Gastroesophageal sphincter (tissue), 4 donors: Measurements from ENCODE around the gene SLC9A2. TPM values are rescaled to one million over a fixed set of nuclear protein-coding genes. Genes with fewer than 3 reads are reported as not detected.

Experiments used
- ATAC-seq: fragments of 150-250 bp; one replicate; pipeline ENCODE4 v1.9.1; 2016; ENCODE audit warnings: mild to moderate bottlenecking, moderate library complexity
- H3K27ac ChIP-seq, 4 donors: fragments of 200-600 bp; sonication (generic) in 3 of 4; 1 replicate in 3 of 4; 2 replicates in 1 of 4; pipeline ENCODE4 v1.5.1; 2016 to 2019
- H3K27me3 ChIP-seq: fragments of 200-600 bp; sonication (generic); one replicate; pipeline ENCODE4 v1.5.1; 2019
- H3K36me3 ChIP-seq, 2 donors: fragments of 200-600 bp; sonication (generic); one replicate each; pipeline ENCODE4 v1.5.1; 2019; ENCODE audit warnings: control low read depth in 1 of 2
- H3K4me1 ChIP-seq, 3 donors: fragments of 200-600 bp; sonication (generic); 1 replicate in 2 of 3; 2 replicates in 1 of 3; pipeline ENCODE4 v1.5.1; 2016 to 2019; ENCODE audit warnings: control low read depth in 2 of 3
- H3K4me3 ChIP-seq, 2 donors: fragments of 200-600 bp; sonication (generic); one replicate each; pipeline ENCODE4 v1.5.1; 2019; ENCODE audit warnings: mild to moderate bottlenecking in 1 of 2, moderate library complexity in 1 of 2
- H3K9me3 ChIP-seq, 3 donors: fragments of 200-600 bp; sonication (generic); one replicate each; pipeline ENCODE4 v1.5.1; 2017 to 2019; ENCODE audit warnings: control low read depth in 2 of 3
- CTCF ChIP-seq, 4 experiments: fragments of 200-600 bp in 2 of 4; fragments of 450-650 bp in 2 of 4; sonication (generic) in 1 of 4; IDR thresholded peaks; one replicate each; pipeline ENCODE4 v1.5.1; 2017 to 2019; ENCODE audit warnings: antibody characterized with exemption in 4 of 4, mild to moderate bottlenecking in 2 of 4, moderate library complexity in 2 of 4
- EP300 ChIP-seq: sonication (generic); formaldehyde crosslinking; IDR thresholded peaks from one replicate; pipeline ENCODE4 v1.6.1; 2017; ENCODE audit warnings: antibody characterized with exemption, mild to moderate bottlenecking
- POLR2A ChIP-seq, 2 donors: fragments of 450-650 bp; IDR thresholded peaks; one replicate each; pipeline ENCODE4 v1.6.1; 2017; ENCODE audit warnings: antibody characterized with exemption in 2 of 2, mild to moderate bottlenecking in 2 of 2, moderate library complexity in 1 of 2
- POLR2AphosphoS5 ChIP-seq: sonication (generic); formaldehyde crosslinking; IDR thresholded peaks from one replicate; pipeline ENCODE4 v1.6.1; 2017; ENCODE audit warnings: antibody characterized with exemption
- WGBS, 2 donors: methylation state at CpG; one replicate each; pipeline ENCODE4 v1.1.5; 2018; ENCODE audit warnings: low coverage in 1 of 2; 5-methylcytosine and 5-hydroxymethylcytosine counted together
- total RNA-seq, 4 donors: library from RNA; depleted of rRNA; stranded (reverse); fragments of >200 nt; gene quantifications; one replicate each; pipeline ENCODE4 v1.1.0, GENCODE V29; 2016

The SLC9A2 gene
- total RNA-seq, 4 donors from 2014 or later = 0.57 TPM; not detected in 3

GRCh38 chr2:102755284-102755683 lies 135.9 kb downstream of the SLC9A2 start:
- WGBS, 2 donors = 56 to 65% methylated on average over 2 to 4 of the region's 4 CpGs
- TF ChIP-seq POLR2AphosphoS5 = no peak
- no peak for TF ChIP-seq CTCF (IDR thresholded peaks at IDR 0.05)
- no peak for TF ChIP-seq POLR2A (IDR thresholded peaks at IDR 0.05)
- no peak for TF ChIP-seq EP300
- H3K36me3 ChIP-seq = no peaks in the 10 kb centered on the region
- H3K4me3 ChIP-seq = no peak overlapping the region
- no peak overlapping the region for H3K27ac ChIP-seq
- H3K4me1 ChIP-seq = peaks cover 0 to 33% (median 6%) of the 10 kb centered on the region in 3 donors
- H3K27me3 ChIP-seq = no peaks in the 10 kb centered on the region
- no peak for ATAC-seq
- H3K9me3 ChIP-seq = no peaks in the 10 kb centered on the region

- H3K9me3 ChIP-seq = no peaks in the 10 kb centered on the region
- H3K27me3 ChIP-seq = no peaks in the 10 kb centered on the region
- no peaks in the 10 kb centered on the region for H3K36me3 ChIP-seq
- no peak overlapping the region for H3K4me3 ChIP-seq
- TF ChIP-seq EP300 (no peak), CTCF (IDR thresholded peaks at IDR 0.05) (no peak), POLR2A (IDR thresholded peaks at IDR 0.05) (no peak), POLR2AphosphoS5 (no peak)
- no peak overlapping the region for H3K27ac ChIP-seq
- ATAC-seq = no peak
- peaks cover 0 to 35% (median 6%) of the 10 kb centered on the region in 3 donors for H3K4me1 ChIP-seq
These were observed 139.1 kb downstream of the SLC9A2 start for GRCh38 chr2:102758439-102758838.

Other genes with a start within 250 kb of the SLC9A2 start
- gene IL18RAP, start 196.4 kb upstream of the SLC9A2 start, total RNA-seq = 1 to 10 TPM in 1 of 4 donors, under 1 TPM in 2, not detected in 1; 0.47 to 5.0 (median 0.89) TPM
- gene SLC9A4, start 146.3 kb upstream of the SLC9A2 start, total RNA-seq = under 1 TPM in 1 of 4 donors, not detected in 3; 0.22 TPM
- 1 to 10 TPM in 1 of 4 donors, under 1 TPM in 3; 0.66 to 1.2 (median 0.80) TPM for gene TMEM182, start 142.5 kb downstream of the SLC9A2 start, total RNA-seq